GM10248 (cell line): ENCODE measurements around the gene KIF2C.
A peak's percentile ranks its signal among the peaks of the same experiment; 100 is the strongest.
"Not testable (repeated sequence)": the region's sequence is repeated elsewhere in the genome, so short reads cannot be mapped to it uniquely, and the experiment has no call there.

Experiments used
- CTCF ChIA-PET: fragments of 300-600 bp; sonication (Branson Sonifier 250); formaldehyde crosslinking; extraction: SDS; loops from one replicate; lab custom pipeline; 2021; ENCODE audit warnings: antibody characterized with exemption; lab: Yijun Ruan, JAX
- POLR2A ChIA-PET: fragments of 350-650 bp; sonication (Branson Sonifier 250); formaldehyde crosslinking; extraction: SDS; loops from one replicate; lab custom pipeline; 2020; ENCODE audit warnings: antibody characterized with exemption; lab: Yijun Ruan, JAX
- DNase-seq: peaks from one replicate; pipeline ENCODE4 v3.0.0; 2012; ENCODE audit errors: extremely low spot score
- TF ChIP-seq, protein P1 (sequence below): IDR thresholded peaks from 2 replicates; pipeline ENCODE4 v1.5.1; 2012; ENCODE audit warnings: mild to moderate bottlenecking, low read depth; ENCODE audit errors: extremely low read depth, missing control alignments, control extremely low read depth

KIF2C gene

DNA sequence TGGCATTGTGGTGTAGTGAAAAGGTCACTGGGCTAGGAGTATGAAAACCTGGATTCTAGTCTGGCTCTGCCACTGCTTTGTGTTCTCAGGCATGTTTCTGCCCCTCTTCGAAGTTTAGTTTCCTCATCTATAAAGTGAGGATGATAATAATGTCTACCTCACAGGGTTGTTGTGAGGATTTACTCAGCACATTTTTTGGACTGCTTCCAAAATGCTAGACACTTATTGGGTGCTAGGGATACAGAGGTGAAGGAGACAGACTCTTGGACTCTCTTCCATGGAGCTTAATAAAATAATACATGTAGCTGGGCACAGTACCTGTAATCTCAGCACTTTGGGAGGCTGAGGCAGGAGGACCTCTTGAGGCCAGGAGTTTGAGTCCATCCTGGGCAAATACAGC, 3.6 kb downstream of the KIF2C start:
- DNase-seq, result no peak
- ChIA-PET POLR2A (no interaction called here), CTCF (interaction anchor here (1.0 to 10.4 kb wide), 8 partner anchors 11 to 560 kb away, joined by 3 to 89 read pairs (median 4); partner anchors contain the start of genes RNU5D-1 and RPS8)
- TF ChIP-seq, protein P1, sequence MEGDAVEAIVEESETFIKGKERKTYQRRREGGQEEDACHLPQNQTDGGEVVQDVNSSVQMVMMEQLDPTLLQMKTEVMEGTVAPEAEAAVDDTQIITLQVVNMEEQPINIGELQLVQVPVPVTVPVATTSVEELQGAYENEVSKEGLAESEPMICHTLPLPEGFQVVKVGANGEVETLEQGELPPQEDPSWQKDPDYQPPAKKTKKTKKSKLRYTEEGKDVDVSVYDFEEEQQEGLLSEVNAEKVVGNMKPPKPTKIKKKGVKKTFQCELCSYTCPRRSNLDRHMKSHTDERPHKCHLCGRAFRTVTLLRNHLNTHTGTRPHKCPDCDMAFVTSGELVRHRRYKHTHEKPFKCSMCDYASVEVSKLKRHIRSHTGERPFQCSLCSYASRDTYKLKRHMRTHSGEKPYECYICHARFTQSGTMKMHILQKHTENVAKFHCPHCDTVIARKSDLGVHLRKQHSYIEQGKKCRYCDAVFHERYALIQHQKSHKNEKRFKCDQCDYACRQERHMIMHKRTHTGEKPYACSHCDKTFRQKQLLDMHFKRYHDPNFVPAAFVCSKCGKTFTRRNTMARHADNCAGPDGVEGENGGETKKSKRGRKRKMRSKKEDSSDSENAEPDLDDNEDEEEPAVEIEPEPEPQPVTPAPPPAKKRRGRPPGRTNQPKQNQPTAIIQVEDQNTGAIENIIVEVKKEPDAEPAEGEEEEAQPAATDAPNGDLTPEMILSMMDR, result no peak

DNA sequence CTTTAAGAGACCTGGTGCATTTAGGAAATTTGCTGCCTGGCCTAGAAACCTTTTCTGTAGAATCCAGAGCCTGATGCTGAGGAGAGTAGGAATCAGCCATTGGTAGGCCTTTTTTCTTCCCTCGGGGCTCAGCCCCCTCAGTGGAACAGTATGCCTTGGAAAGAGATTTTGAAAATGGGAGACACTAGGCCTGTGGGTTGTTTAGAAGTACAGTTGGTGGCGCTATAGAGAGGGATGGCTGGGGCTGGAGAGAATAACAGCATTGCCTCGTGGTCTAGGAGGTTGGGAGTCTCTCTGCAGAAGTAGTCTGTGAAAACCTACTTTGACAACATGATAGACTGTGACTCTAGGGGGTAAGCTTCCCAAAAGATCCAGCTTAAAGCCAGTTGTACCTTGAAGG, 8.2 kb downstream of the KIF2C start:
- TF ChIP-seq, protein P1, result no peak
- ChIA-PET POLR2A (interaction anchor here (0.6 to 1.2 kb wide), 3 partner anchors 27 to 555 kb away, joined by 3 to 4 read pairs (median 3); partner anchors contain the start of gene RPS8), CTCF (interaction anchor here (1.0 to 10.4 kb wide), 9 partner anchors 9 to 52 kb away, joined by 3 to 89 read pairs (median 4); partner anchors contain the start of genes PLK3 and RNU5D-1)
- no peak for DNase-seq

GRCh38 chr1:44757420-44757819, 17.8 kb downstream of the KIF2C start:
- peak; percentile 25 for DNase-seq
- TF ChIP-seq, protein P1, result no peak
- ChIA-PET CTCF (interaction anchor here (1.2 to 1.5 kb wide), 2 partner anchors 11 to 29 kb away, joined by 4 to 7 read pairs; no protein-coding TSS in a partner anchor), POLR2A (interaction anchor here (0.9 kb wide), 1 partner anchor 36 kb away, joined by 3 read pairs; no protein-coding TSS in a partner anchor)

DNA sequence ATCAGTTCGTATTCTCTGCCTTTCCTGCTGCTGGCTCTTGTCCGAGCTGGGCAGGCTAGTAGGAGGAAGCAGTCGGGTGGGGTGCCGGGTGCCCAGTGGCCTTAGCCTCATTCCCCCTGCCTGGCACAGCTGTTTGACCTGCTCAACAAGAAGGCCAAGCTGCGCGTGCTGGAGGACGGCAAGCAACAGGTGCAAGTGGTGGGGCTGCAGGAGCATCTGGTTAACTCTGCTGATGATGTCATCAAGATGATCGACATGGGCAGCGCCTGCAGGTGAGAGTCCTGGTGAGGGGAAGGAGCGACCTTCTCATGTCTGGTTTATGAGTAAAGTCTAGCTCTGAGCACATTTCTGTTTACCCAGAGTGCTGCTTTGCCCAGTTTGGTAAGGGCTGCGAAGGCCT, 19.4 kb downstream of the KIF2C start:
- no peak for DNase-seq
- ChIA-PET CTCF (interaction anchor here (1.4 to 3.3 kb wide), 4 partner anchors 8 to 29 kb away, joined by 3 to 29 read pairs (median 5); partner anchors contain the start of gene RNU5D-1), POLR2A (no interaction called here)
- TF ChIP-seq, protein P1, result no peak

- TF ChIP-seq, protein P1, result no peak
- no peak for DNase-seq
- ChIA-PET POLR2A (interaction anchor here (1.9 kb wide), 1 partner anchor 15 kb away, joined by 5 read pairs; the partner anchor contains the start of gene RPS8), CTCF (interaction anchor here (2.8 to 3.3 kb wide), 2 partner anchors 13 to 31 kb away, joined by 12 to 29 read pairs; partner anchors contain the start of gene RNU5D-1)
Observed at GRCh38 chr1:44760876-44761275, 21.2 kb downstream of the KIF2C start.

DNA sequence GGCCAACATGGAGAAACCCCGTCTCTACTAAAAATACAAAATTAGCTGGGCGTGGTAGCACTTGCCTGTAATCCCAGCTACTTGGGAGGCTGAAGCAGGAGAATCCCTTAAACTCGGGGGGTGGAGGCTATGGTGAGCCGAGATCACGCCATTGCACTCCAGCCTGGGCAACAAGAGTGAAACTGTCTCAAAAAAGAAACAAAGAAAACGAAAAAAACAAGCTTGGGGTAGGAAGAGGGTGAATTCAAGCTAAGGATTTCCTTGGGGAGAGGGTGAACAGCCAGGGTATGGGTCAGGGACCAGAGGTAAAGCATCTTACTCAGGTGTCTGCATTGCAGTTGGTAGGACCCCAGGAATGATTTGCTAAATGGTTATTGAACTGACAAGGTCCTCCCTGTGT, 26.8 kb downstream of the KIF2C start:
- ChIA-PET CTCF (interaction anchor here (0.8 to 2.4 kb wide), 6 partner anchors 12 to 52 kb away, joined by 3 to 8 read pairs (median 4); partner anchors contain the start of genes PLK3 and RNU5D-1), POLR2A (interaction anchor here (1.3 to 1.7 kb wide), 2 partner anchors 9 to 45 kb away, joined by 3 to 8 read pairs; partner anchors contain the start of gene RPS8)
- not testable (repeated sequence) for DNase-seq
